PC-3 (cell line): ENCODE results near the gene ADGRV1. TPM values are rescaled to one million over a fixed set of nuclear protein-coding genes. Genes with fewer than 3 reads are reported as not detected.

ENCODE experiments used
- ATAC-seq: fragments of 200-7000 bp; cut with Tn5 transposase; 2 replicates; pipeline ENCODE4 v1.9.1; 2020; ENCODE audit warnings: mild to moderate bottlenecking, moderate library complexity
- BruUV-seq: library from RNA; stranded (reverse); fragments of 400-500 nt; replicated peaks from 2 replicates; lab custom pipeline; 2021; lab: Mats Ljungman, UMichigan
- CTCF ChIA-PET: fragments of 300-600 bp; sonication (Branson Sonifier 250); formaldehyde crosslinking; loops from one replicate; lab custom pipeline; 2022; ENCODE audit warnings: antibody characterized with exemption; lab: Charles Lee
- POLR2A ChIA-PET: fragments of 300-600 bp; sonication (Branson Sonifier 250); formaldehyde crosslinking; loops from one replicate; lab custom pipeline; 2022; ENCODE audit warnings: antibody characterized with exemption; ENCODE audit not compliant: unreplicated experiment; lab: Charles Lee
- DNase-seq: peaks from one replicate; pipeline ENCODE4 v3.0.0-alpha.2; 2015
- H2AFZ ChIP-seq: fragments of 300-600 bp; sonication (generic); 2 replicates; pipeline ENCODE4 v1.6.0; 2016; ENCODE audit warnings: antibody characterized with exemption, low read length
- H3F3A ChIP-seq: fragments of 300-600 bp; sonication (generic); one replicate; pipeline ENCODE4 v1.6.0; 2017; ENCODE audit warnings: antibody characterized with exemption, low read length, control low read depth, mild to moderate bottlenecking; ENCODE audit not compliant: unreplicated experiment
- H3K27ac ChIP-seq: fragments of 300-600 bp; sonication (generic); 2 replicates; pipeline ENCODE4 v1.5.1; 2016; ENCODE audit warnings: mild to moderate bottlenecking, low read length
- H3K27me3 ChIP-seq: fragments of 300-600 bp; sonication (generic); 2 replicates; pipeline ENCODE4 v1.6.1; 2016; ENCODE audit warnings: low read length, mixed read lengths
- H3K36me3 ChIP-seq: fragments of 300-600 bp; sonication (generic); 2 replicates; pipeline ENCODE4 v1.6.1; 2016; ENCODE audit warnings: low read depth, mixed run types, low read length, mixed read lengths
- H3K4me1 ChIP-seq: fragments of 300-600 bp; sonication (generic); 2 replicates; pipeline ENCODE4 v1.5.1; 2016; ENCODE audit warnings: low read length; ENCODE audit not compliant: insufficient read depth
- H3K4me2 ChIP-seq: fragments of 300-600 bp; sonication (generic); 2 replicates; pipeline ENCODE4 v1.6.0; 2016; ENCODE audit warnings: low read length
- H3K4me3 ChIP-seq: fragments of 300-600 bp; sonication (generic); 2 replicates; pipeline ENCODE4 v1.5.1; 2016; ENCODE audit warnings: mild to moderate bottlenecking, low read length, mixed read lengths
- H3K79me2 ChIP-seq: fragments of 300-600 bp; sonication (generic); 2 replicates; pipeline ENCODE4 v1.6.1; 2017; ENCODE audit warnings: low read length, mixed read lengths
- H3K9ac ChIP-seq: fragments of 300-600 bp; sonication (generic); 2 replicates; pipeline ENCODE4 v1.6.0; 2016; ENCODE audit warnings: mild to moderate bottlenecking, low read length
- H3K9me2 ChIP-seq: fragments of 300-600 bp; sonication (generic); replicated peaks from 2 replicates; pipeline ENCODE4 v1.6.1; 2016; ENCODE audit warnings: mixed run types, low read length, mixed read lengths
- H3K9me3 ChIP-seq: fragments of 300-600 bp; sonication (generic); 2 replicates; pipeline ENCODE4 v1.6.1; 2016; ENCODE audit warnings: low read length, mixed read lengths
- H4K20me1 ChIP-seq: fragments of 300-600 bp; sonication (generic); 2 replicates; pipeline ENCODE4 v1.6.1; 2016; ENCODE audit warnings: low read length, mixed read lengths
- CTCF ChIP-seq: fragments of 300-600 bp; sonication (generic); conservative IDR thresholded peaks from 2 replicates; pipeline ENCODE4 v1.5.1; 2017; ENCODE audit warnings: antibody characterized with exemption, low read depth, mild to moderate bottlenecking, low read length
- EZH2 ChIP-seq: fragments of 300-600 bp; sonication (generic); IDR thresholded peaks from one replicate; pipeline ENCODE4 v1.6.1; 2017; ENCODE audit warnings: antibody characterized with exemption, mild to moderate bottlenecking, low read length; ENCODE audit not compliant: unreplicated experiment
- EZH2phosphoT487 ChIP-seq: fragments of 300-600 bp; sonication (generic); IDR thresholded peaks from 2 replicates; pipeline ENCODE4 v1.6.1; 2018; ENCODE audit warnings: mild to moderate bottlenecking, antibody characterized with exemption, low read length, borderline replicate concordance
- intact Hi-C: fragments of 100-400 bp; cut with micrococcal nuclease; formaldehyde crosslinking; loops from 2 replicates; pipeline ENCODE4 v1.9.0; 2023
- total RNA-seq: library from RNA; depleted of rRNA; stranded (reverse); fragments of >200 nt; gene quantifications from 2 replicates; pipeline ENCODE4 v1.2.3, GENCODE V29; 2014

Gene ADGRV1
- total RNA-seq, 1 experiment from 2014 or later: 22.7 TPM

- H3K9me3 ChIP-seq: no peaks in the 10 kb centered on the region
- no peaks in the 10 kb centered on the region for H4K20me1 ChIP-seq
- no peaks in the 10 kb centered on the region for H3K27me3 ChIP-seq
- H3F3A ChIP-seq: no peaks in the 10 kb centered on the region
- intact Hi-C loops: no loop called here
- H3K4me3 ChIP-seq: no peak overlapping the region
- no peaks in the 10 kb centered on the region for H3K79me2 ChIP-seq
- no peaks in the 10 kb centered on the region for H3K36me3 ChIP-seq
- no peak overlapping the region for H2AFZ ChIP-seq
- H3K27ac ChIP-seq: no peak overlapping the region
- CTCF ChIA-PET: no interaction called here
- no peaks in the 10 kb centered on the region for H3K9me2 ChIP-seq
- POLR2A ChIA-PET: no interaction called here
- H3K4me2 ChIP-seq: no peak overlapping the region
- no peak for ATAC-seq
- H3K9ac ChIP-seq: no peak overlapping the region
- H3K4me1 ChIP-seq: no peaks in the 10 kb centered on the region
- BruUV-seq: no TSS peak
- DNase-seq: no peak
- no peak for TF ChIP-seq EZH2phosphoT487
- no peak for TF ChIP-seq EZH2
- no peak for TF ChIP-seq CTCF
Observed at GRCh38 chr5:90957906-90958305, 399.3 kb downstream of the ADGRV1 start.

- no peaks in the 10 kb centered on the region for H3K9me3 ChIP-seq
- H4K20me1 ChIP-seq: no peaks in the 10 kb centered on the region
- no peaks in the 10 kb centered on the region for H3K36me3 ChIP-seq
- no peak for TF ChIP-seq EZH2phosphoT487
- TF ChIP-seq CTCF: no peak
- ATAC-seq (no peak), DNase-seq (no peak)
- H3K27me3 ChIP-seq: no peaks in the 10 kb centered on the region
- no peaks in the 10 kb centered on the region for H3K9me2 ChIP-seq
- H3K27ac ChIP-seq: no peak overlapping the region
- H3K79me2 ChIP-seq: no peaks in the 10 kb centered on the region
- H3F3A ChIP-seq: no peaks in the 10 kb centered on the region
- intact Hi-C loops: no loop called here
- H3K4me2 ChIP-seq: no peak overlapping the region
- ChIA-PET POLR2A (interaction anchor here (0.6 kb wide), 1 partner anchor 321 kb away, joined by 3 read pairs; no protein-coding TSS in a partner anchor), CTCF (no interaction called here)
- H3K4me3 ChIP-seq: no peak overlapping the region
- no peak overlapping the region for H2AFZ ChIP-seq
- BruUV-seq: no TSS peak
- H3K9ac ChIP-seq: no peak overlapping the region
- H3K4me1 ChIP-seq: no peaks in the 10 kb centered on the region
Observed at GRCh38 chr5:90959262-90959661, 400.7 kb downstream of the ADGRV1 start.

GRCh38 chr5:90962481-90962880 lies 403.9 kb downstream of the ADGRV1 start:
- H3K36me3 ChIP-seq: no peaks in the 10 kb centered on the region
- H3K27me3 ChIP-seq: no peaks in the 10 kb centered on the region
- H3K9me3 ChIP-seq: no peaks in the 10 kb centered on the region
- DNase-seq (peak; percentile 20), ATAC-seq (peak; percentile 93)
- no peaks in the 10 kb centered on the region for H4K20me1 ChIP-seq
- no peak overlapping the region for H3K4me3 ChIP-seq
- no TSS peak for BruUV-seq
- no peak overlapping the region for H2AFZ ChIP-seq
- CTCF ChIA-PET: no interaction called here
- no peak overlapping the region for H3K4me2 ChIP-seq
- no peaks in the 10 kb centered on the region for H3K79me2 ChIP-seq
- POLR2A ChIA-PET: no interaction called here
- H3F3A ChIP-seq: no peaks in the 10 kb centered on the region
- no peak overlapping the region for H3K27ac ChIP-seq
- intact Hi-C loops: no loop called here
- no peaks in the 10 kb centered on the region for H3K9me2 ChIP-seq
- H3K9ac ChIP-seq: no peak overlapping the region
- H3K4me1 ChIP-seq: no peaks in the 10 kb centered on the region
- TF ChIP-seq EZH2phosphoT487 (no peak), EZH2 (no peak), CTCF (no peak)
